GM18909 (cell line): Measurements from ENCODE around the gene TMEM191C.
"Not testable (repeated sequence)": the region's sequence is repeated elsewhere in the genome, so short reads cannot be mapped to it uniquely, and the experiment has no call there.

Source experiments
- ATAC-seq: cut with Tn5 transposase; IDR thresholded peaks from one replicate; pipeline ENCODE4 v1.9.1; 2021; ENCODE audit warnings: mild to moderate bottlenecking; ENCODE audit not compliant: unreplicated experiment, poor library complexity

The TMEM191C gene

GRCh38 chr22:21467337-21468193, at the start of gene TMEM191C:
TMEM191C (plus strand) TSS chr22:21467387; CDS start chr22:21467460, 73 bp downstream.
- ATAC-seq = peak; percentile 23

GRCh38 chr22:21417853-21418252, 49.3 kb upstream of the TMEM191C start:
- ATAC-seq = peak; percentile 23

- ATAC-seq = not testable (repeated sequence)
Observed at GRCh38 chr22:21418974-21419638, 48.1 kb upstream of the TMEM191C start.

- ATAC-seq = not testable (repeated sequence)
Observed at GRCh38 chr22:21420180-21420763, 46.9 kb upstream of the TMEM191C start.

- not testable (repeated sequence) for ATAC-seq
Observed at GRCh38 chr22:21424084-21424709, 43.0 kb upstream of the TMEM191C start.

GRCh38 chr22:21434378-21435233, 32.6 kb upstream of the TMEM191C start:
- ATAC-seq = not testable (repeated sequence)

- ATAC-seq = not testable (repeated sequence)
Observed at GRCh38 chr22:21435998-21436810, 31.0 kb upstream of the TMEM191C start.

GRCh38 chr22:21438013-21438412, 29.2 kb upstream of the TMEM191C start:
- ATAC-seq = not testable (repeated sequence)

- not testable (repeated sequence) for ATAC-seq
Observed at GRCh38 chr22:21440018-21440636, 27.1 kb upstream of the TMEM191C start.

- not testable (repeated sequence) for ATAC-seq
Observed at GRCh38 chr22:21440676-21441075, 26.5 kb upstream of the TMEM191C start.

GRCh38 chr22:21441170-21441569, 26.0 kb upstream of the TMEM191C start:
- ATAC-seq = not testable (repeated sequence)

- ATAC-seq = not testable (repeated sequence)
Observed at GRCh38 chr22:21442123-21442522, 25.1 kb upstream of the TMEM191C start.

- ATAC-seq = not testable (repeated sequence)
Observed at GRCh38 chr22:21442646-21443045, 24.5 kb upstream of the TMEM191C start.

GRCh38 chr22:21443057-21443734, 24.0 kb upstream of the TMEM191C start:
- no peak for ATAC-seq

GRCh38 chr22:21443735-21444421, 23.3 kb upstream of the TMEM191C start:
- ATAC-seq = no peak

- no peak for ATAC-seq
Observed at GRCh38 chr22:21444701-21445436, 22.3 kb upstream of the TMEM191C start.
